SK-N-SH (cell line): ENCODE measurements around the gene RADIL.

Source experiments
- RAD21 ChIP-seq: IDR thresholded peaks from 2 replicates; pipeline ENCODE4 v1.6.1; 2012; ENCODE audit warnings: mild to moderate bottlenecking, low read length
- SIN3A ChIP-seq: IDR thresholded peaks from 2 replicates; pipeline ENCODE4 v1.6.1; 2012; ENCODE audit warnings: low read depth, mild to moderate bottlenecking, low read length, moderate library complexity, borderline replicate concordance
- TEAD4 ChIP-seq: IDR thresholded peaks from 2 replicates; pipeline ENCODE4 v1.4.0; 2012; ENCODE audit warnings: mild to moderate bottlenecking, borderline replicate concordance; ENCODE audit not compliant: insufficient read depth
- TF ChIP-seq, protein P1 (sequence below): fragments of 150-350 bp; IDR thresholded peaks from 2 replicates; pipeline ENCODE4 v1.6.1; 2016; ENCODE audit warnings: mild to moderate bottlenecking, low read depth, low read length
- TF ChIP-seq, protein P2 (sequence below): fragments of 200-600 bp; sonication (generic); IDR thresholded peaks from 2 replicates; pipeline ENCODE4 v1.6.1; 2017; ENCODE audit warnings: antibody characterized with exemption, mild to moderate bottlenecking, moderate library complexity

DNA sequence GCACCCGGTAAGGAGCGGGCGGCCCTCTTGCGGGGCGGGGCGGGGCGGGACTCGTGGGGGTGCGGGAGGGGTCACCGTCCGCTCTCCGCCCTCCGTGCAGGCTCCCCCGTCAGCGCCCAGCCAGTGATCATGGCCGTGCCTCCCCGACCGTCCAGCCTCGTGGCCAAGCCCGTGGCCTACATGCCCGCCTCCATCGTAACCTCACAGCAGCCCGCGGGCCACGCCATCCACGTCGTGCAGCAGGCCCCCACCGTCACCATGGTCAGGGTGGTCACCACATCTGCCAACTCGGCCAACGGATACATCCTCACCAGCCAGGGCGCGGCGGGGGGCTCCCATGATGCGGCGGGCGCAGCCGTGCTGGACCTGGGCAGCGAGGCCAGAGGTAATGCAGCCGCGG is 124.3 kb downstream of the RADIL start:
- TF ChIP-seq, protein P1, sequence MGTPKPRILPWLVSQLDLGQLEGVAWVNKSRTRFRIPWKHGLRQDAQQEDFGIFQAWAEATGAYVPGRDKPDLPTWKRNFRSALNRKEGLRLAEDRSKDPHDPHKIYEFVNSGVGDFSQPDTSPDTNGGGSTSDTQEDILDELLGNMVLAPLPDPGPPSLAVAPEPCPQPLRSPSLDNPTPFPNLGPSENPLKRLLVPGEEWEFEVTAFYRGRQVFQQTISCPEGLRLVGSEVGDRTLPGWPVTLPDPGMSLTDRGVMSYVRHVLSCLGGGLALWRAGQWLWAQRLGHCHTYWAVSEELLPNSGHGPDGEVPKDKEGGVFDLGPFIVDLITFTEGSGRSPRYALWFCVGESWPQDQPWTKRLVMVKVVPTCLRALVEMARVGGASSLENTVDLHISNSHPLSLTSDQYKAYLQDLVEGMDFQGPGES = no peak
- TF ChIP-seq, protein P2, sequence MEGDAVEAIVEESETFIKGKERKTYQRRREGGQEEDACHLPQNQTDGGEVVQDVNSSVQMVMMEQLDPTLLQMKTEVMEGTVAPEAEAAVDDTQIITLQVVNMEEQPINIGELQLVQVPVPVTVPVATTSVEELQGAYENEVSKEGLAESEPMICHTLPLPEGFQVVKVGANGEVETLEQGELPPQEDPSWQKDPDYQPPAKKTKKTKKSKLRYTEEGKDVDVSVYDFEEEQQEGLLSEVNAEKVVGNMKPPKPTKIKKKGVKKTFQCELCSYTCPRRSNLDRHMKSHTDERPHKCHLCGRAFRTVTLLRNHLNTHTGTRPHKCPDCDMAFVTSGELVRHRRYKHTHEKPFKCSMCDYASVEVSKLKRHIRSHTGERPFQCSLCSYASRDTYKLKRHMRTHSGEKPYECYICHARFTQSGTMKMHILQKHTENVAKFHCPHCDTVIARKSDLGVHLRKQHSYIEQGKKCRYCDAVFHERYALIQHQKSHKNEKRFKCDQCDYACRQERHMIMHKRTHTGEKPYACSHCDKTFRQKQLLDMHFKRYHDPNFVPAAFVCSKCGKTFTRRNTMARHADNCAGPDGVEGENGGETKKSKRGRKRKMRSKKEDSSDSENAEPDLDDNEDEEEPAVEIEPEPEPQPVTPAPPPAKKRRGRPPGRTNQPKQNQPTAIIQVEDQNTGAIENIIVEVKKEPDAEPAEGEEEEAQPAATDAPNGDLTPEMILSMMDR = no peak
- TF ChIP-seq SIN3A (no peak), RAD21 (no peak), TEAD4 (no peak)
